GM23338 (cell line): Measurements from ENCODE around the gene MEOX2. TPM values are rescaled to one million over a fixed set of nuclear protein-coding genes. Genes with fewer than 3 reads are reported as not detected.

Experiments
- ATAC-seq: fragments of 200-7000 bp; cut with Tn5 transposase; 3 replicates; pipeline ENCODE4 v1.9.1; 2020
- DNase-seq: peaks from one replicate; pipeline ENCODE4 v3.0.0-alpha.2; 2015; ENCODE audit warnings: low spot score
- H2AFZ ChIP-seq: fragments of 200-600 bp; sonication (generic); 2 replicates; pipeline ENCODE4 v1.8.0; 2016; ENCODE audit warnings: antibody characterized with exemption, mild to moderate bottlenecking, moderate library complexity
- H3F3A ChIP-seq: fragments of 200-600 bp; sonication (generic); replicated peaks from 2 replicates; pipeline ENCODE4 v1.8.0; 2017; ENCODE audit warnings: antibody characterized with exemption, mixed run types, low read depth
- H3K27ac ChIP-seq: fragments of 200-600 bp; sonication (generic); 2 replicates; pipeline ENCODE4 v1.6.1; 2016; ENCODE audit warnings: low read depth
- H3K27me3 ChIP-seq: fragments of 200-600 bp; sonication (generic); 2 replicates; pipeline ENCODE4 v1.8.0; 2016; ENCODE audit warnings: mild to moderate bottlenecking, mixed run types, moderate library complexity; ENCODE audit not compliant: insufficient read depth
- H3K36me3 ChIP-seq: fragments of 200-600 bp; sonication (generic); 2 replicates; pipeline ENCODE4 v1.8.0; 2016; ENCODE audit warnings: mild to moderate bottlenecking; ENCODE audit not compliant: insufficient read depth
- H3K4me1 ChIP-seq: fragments of 200-600 bp; sonication (generic); 2 replicates; pipeline ENCODE4 v1.8.0; 2016; ENCODE audit warnings: mild to moderate bottlenecking, moderate library complexity; ENCODE audit not compliant: insufficient read depth
- H3K4me2 ChIP-seq: fragments of 200-600 bp; sonication (generic); 2 replicates; pipeline ENCODE4 v1.7.1; 2017; ENCODE audit warnings: mixed run types
- H3K4me3 ChIP-seq: fragments of 200-600 bp; sonication (generic); 2 replicates; pipeline ENCODE4 v1.6.1; 2016; ENCODE audit warnings: mixed run types
- H3K79me2 ChIP-seq: fragments of 200-600 bp; sonication (generic); replicated peaks from 2 replicates; pipeline ENCODE4 v1.8.0; 2017; ENCODE audit warnings: mild to moderate bottlenecking; ENCODE audit not compliant: insufficient read depth
- H3K9me2 ChIP-seq: fragments of 200-600 bp; sonication (generic); 2 replicates; pipeline ENCODE4 v1.8.0; 2017; ENCODE audit not compliant: insufficient read depth
- H4K20me1 ChIP-seq: fragments of 200-600 bp; sonication (generic); replicated peaks from 2 replicates; pipeline ENCODE4 v1.8.0; 2017; ENCODE audit warnings: mild to moderate bottlenecking; ENCODE audit not compliant: insufficient read depth
- H3K27ac Mint-ChIP-seq: 2 replicates; pipeline ENCODE4 v1.8.0; 2020; ENCODE audit warnings: inconsistent platforms, mild to moderate bottlenecking, moderate library complexity, mixed read lengths
- H3K27me3 Mint-ChIP-seq: 3 replicates; pipeline ENCODE4 v1.8.0; 2022; ENCODE audit warnings: low read depth, mild to moderate bottlenecking, moderate library complexity, mixed read lengths, inconsistent platforms; ENCODE audit not compliant: insufficient read depth, poor library complexity
- H3K36me3 Mint-ChIP-seq: 3 replicates; pipeline ENCODE4 v1.8.0; 2021; ENCODE audit warnings: low read depth, mild to moderate bottlenecking, inconsistent platforms, moderate library complexity, mixed read lengths
- H3K4me1 Mint-ChIP-seq: 3 replicates; pipeline ENCODE4 v1.8.0; 2020; ENCODE audit warnings: mild to moderate bottlenecking, inconsistent platforms, mixed read lengths
- H3K4me3 Mint-ChIP-seq: 3 replicates; pipeline ENCODE4 v1.8.0; 2021; ENCODE audit warnings: moderate library complexity, mild to moderate bottlenecking, inconsistent platforms, mixed read lengths
- H3K9me3 Mint-ChIP-seq: 3 replicates; pipeline ENCODE4 v1.8.0; 2020; ENCODE audit warnings: moderate library complexity, mild to moderate bottlenecking, inconsistent platforms, mixed read lengths
- CREB1 ChIP-seq: fragments of 250-450 bp; sonication (Bioruptor Pico); IDR thresholded peaks from 2 replicates; pipeline ENCODE4 v1.5.0; 2020; ENCODE audit warnings: low read depth, mild to moderate bottlenecking, moderate library complexity
- CTCF ChIP-seq, 2 experiments: fragments of 200-600 bp in 1 of 2; sonication (generic) in 1 of 2; conservative IDR thresholded peaks; 2 replicates each; pipeline versions ENCODE4 v1.5.1 to v1.6.1; 2016 to 2017; ENCODE audit warnings: antibody characterized with exemption in 2 of 2, low read depth in 2 of 2, mild to moderate bottlenecking in 2 of 2, moderate library complexity in 1 of 2
- ETS1 ChIP-seq: IDR thresholded peaks from 2 replicates; pipeline ENCODE4 v1.6.1; 2016; ENCODE audit warnings: antibody characterized with exemption
- EZH2 ChIP-seq: fragments of 200-600 bp; sonication (generic); IDR thresholded peaks from one replicate; pipeline ENCODE4 v1.8.0; 2017; ENCODE audit warnings: antibody characterized with exemption, mild to moderate bottlenecking, low read depth; ENCODE audit not compliant: unreplicated experiment
- EZH2phosphoT487 ChIP-seq: fragments of 200-600 bp; sonication (generic); IDR thresholded peaks from one replicate; pipeline ENCODE4 v1.8.1; 2018; ENCODE audit warnings: antibody characterized with exemption; ENCODE audit not compliant: unreplicated experiment
- JUNB ChIP-seq: IDR thresholded peaks from one replicate; pipeline ENCODE4 v1.6.1; 2016; ENCODE audit warnings: antibody characterized with exemption; ENCODE audit not compliant: unreplicated experiment
- NANOG ChIP-seq: IDR thresholded peaks from 2 replicates; pipeline ENCODE4 v1.6.1; 2016; ENCODE audit warnings: antibody characterized with exemption, borderline replicate concordance
- POLR2AphosphoS5 ChIP-seq: IDR thresholded peaks from 2 replicates; pipeline ENCODE4 v1.6.1; 2016; ENCODE audit warnings: antibody characterized with exemption, low read depth
- REST ChIP-seq: IDR thresholded peaks from one replicate; pipeline ENCODE4 v1.6.1; 2018; ENCODE audit warnings: antibody characterized with exemption; ENCODE audit not compliant: unreplicated experiment
- STAT1 ChIP-seq: IDR thresholded peaks from one replicate; pipeline ENCODE4 v1.6.1; 2016; ENCODE audit warnings: antibody characterized with exemption; ENCODE audit not compliant: unreplicated experiment
- ZNF114 ChIP-seq: fragments of 250-450 bp; sonication (Bioruptor Pico); IDR thresholded peaks from 2 replicates; pipeline ENCODE4 v1.5.0; 2020; ENCODE audit warnings: mild to moderate bottlenecking, moderate library complexity
- ZNF331 ChIP-seq: fragments of 250-450 bp; sonication (Bioruptor Pico); IDR thresholded peaks from 2 replicates; pipeline ENCODE4 v1.5.0; 2020; ENCODE audit warnings: low read depth, mild to moderate bottlenecking, moderate library complexity
- ZNF462 ChIP-seq: fragments of 250-450 bp; sonication (Bioruptor Pico); IDR thresholded peaks from 2 replicates; pipeline ENCODE4 v1.5.0; 2020; ENCODE audit warnings: mild to moderate bottlenecking, moderate library complexity
- polyA plus RNA-seq: library from polyadenylated mRNA; unstranded; fragments of >200 nt; fragmentation: Nextera tagmentation; extraction: Ambion mirVana; gene quantifications from 2 replicates; pipeline ENCODE4 v1.2.1, GENCODE V29; 2016
- total RNA-seq: library from RNA; depleted of rRNA; stranded (reverse); fragments of >200 nt; shearing (Covaris generic); gene quantifications from 2 replicates; pipeline ENCODE4 v1.2.3, GENCODE V29; 2014

The MEOX2 gene
- total and polyA plus RNA-seq, 2 experiments from 2014 or later: 0.50 to 1.2 TPM

GRCh38 chr7:15647309-15647708, 39.2 kb downstream of the MEOX2 start:
- no peaks in the 10 kb centered on the region for H3K36me3 Mint-ChIP-seq

More at GRCh38 chr7:15647309-15647708, 39.2 kb downstream of the MEOX2 start:
- H3K4me1 ChIP-seq: no peaks in the 10 kb centered on the region
- peaks cover 4% of the 10 kb centered on the region; the same call in 1 of the 2 replicates for H3K9me2 ChIP-seq
- no peaks in the 10 kb centered on the region for H3K9me3 Mint-ChIP-seq
- H3K27me3 ChIP-seq: no peaks in the 10 kb centered on the region
- H4K20me1 ChIP-seq: no peaks in the 10 kb centered on the region
- no peak overlapping the region for H3K27ac ChIP-seq
- H3K4me3 Mint-ChIP-seq: no peak overlapping the region
- ATAC-seq (no peak), DNase-seq (no peak)
- H3K4me2 ChIP-seq: no peak overlapping the region
- H3K36me3 ChIP-seq: no peaks in the 10 kb centered on the region
- TF ChIP-seq EZH2 (no peak), REST (no peak), EZH2phosphoT487 (no peak), POLR2AphosphoS5 (no peak), NANOG (no peak), ETS1 (no peak), ZNF114 (CRISPR knock-in tag) (no peak), JUNB (no peak), ZNF462 (no peak), ZNF331 (CRISPR knock-in tag) (no peak), CTCF (conservative IDR thresholded peaks at IDR 0.05; ENCODE audit: low read depth in 2 of 2) (no peak), CREB1 (CRISPR knock-in tag) (no peak), STAT1 (no peak)
- H3K4me1 Mint-ChIP-seq: peaks cover 6% of the 10 kb centered on the region; the same call in 2 of the 3 replicates
- no peaks in the 10 kb centered on the region for H3K79me2 ChIP-seq
- no peak overlapping the region for H3K4me3 ChIP-seq
- H3K27ac Mint-ChIP-seq: no peak overlapping the region
- H2AFZ ChIP-seq: no peak overlapping the region
- H3K27me3 Mint-ChIP-seq: no peaks in the 10 kb centered on the region
- no peaks in the 10 kb centered on the region for H3F3A ChIP-seq
